Measurements from ENCODE around the gene TEKT4.
"Not testable (repeated sequence)": the region's sequence is repeated elsewhere in the genome, so short reads cannot be mapped to it uniquely, and the experiment has no call there.

The TEKT4 gene

GRCh38 chr2:94875820-94876522, 4.7 kb downstream of the TEKT4 start:
- no peak for DNase-seq (ENCODE audit: low read depth, low spot score)

- DNase-seq (ENCODE audit: low read depth, low spot score): no peak
Observed at GRCh38 chr2:94876523-94876863, 5.3 kb downstream of the TEKT4 start.

GRCh38 chr2:94877129-94877528, 5.9 kb downstream of the TEKT4 start:
- DNase-seq (ENCODE audit: low read depth, low spot score): no peak

- not testable (repeated sequence) for DNase-seq (ENCODE audit: low read depth, low spot score)
Observed at GRCh38 chr2:94878575-94878974, 7.3 kb downstream of the TEKT4 start.

GRCh38 chr2:94879314-94879981, 8.2 kb downstream of the TEKT4 start:
- no peak for DNase-seq (ENCODE audit: low read depth, low spot score)

GRCh38 chr2:94879982-94880377, 8.8 kb downstream of the TEKT4 start:
- DNase-seq (ENCODE audit: low read depth, low spot score): no peak

GRCh38 chr2:94880507-94880906, 9.3 kb downstream of the TEKT4 start:
- DNase-seq (ENCODE audit: low read depth, low spot score): no peak

GRCh38 chr2:94881070-94881469, 9.8 kb downstream of the TEKT4 start:
- no peak for DNase-seq (ENCODE audit: low read depth, low spot score)

GRCh38 chr2:94890234-94890633, 19.0 kb downstream of the TEKT4 start:
- DNase-seq (ENCODE audit: low read depth, low spot score): no peak

- DNase-seq (ENCODE audit: low read depth, low spot score): not testable (repeated sequence)
Observed at GRCh38 chr2:94895273-94895672, 24.0 kb downstream of the TEKT4 start.

- DNase-seq (ENCODE audit: low read depth, low spot score): not testable (repeated sequence)
Observed at GRCh38 chr2:94906976-94907375, 35.7 kb downstream of the TEKT4 start.

GRCh38 chr2:94923196-94923595, 52.0 kb downstream of the TEKT4 start:
- no peak for DNase-seq (ENCODE audit: low read depth, low spot score)

GRCh38 chr2:94924999-94925398, 53.8 kb downstream of the TEKT4 start:
- not testable (repeated sequence) for DNase-seq (ENCODE audit: low read depth, low spot score)
